B cell (primary cell): ENCODE measurements around the gene CAPN5. TPM values are rescaled to one million over a fixed set of nuclear protein-coding genes. Genes with fewer than 3 reads are reported as not detected.

Experiments
- ATAC-seq: fragments of 200-7000 bp; cut with Tn5 transposase; one replicate; pipeline ENCODE4 v1.10.0; 2021; ENCODE audit warnings: low read depth, mild to moderate bottlenecking, moderate number of reproducible peaks, moderate library complexity
- CTCF ChIA-PET: fragments of 350-600 bp; sonication (Branson Sonifier 250); formaldehyde crosslinking; loops from one replicate; lab custom pipeline; 2021; ENCODE audit warnings: antibody characterized with exemption, inconsistent platforms; lab: Charles Lee
- POLR2A ChIA-PET: fragments of 350-600 bp; sonication (Branson Sonifier 250); formaldehyde crosslinking; loops from one replicate; lab custom pipeline; 2021; ENCODE audit warnings: antibody characterized with exemption; lab: Charles Lee
- DNase-seq: peaks from one replicate; pipeline ENCODE4 v3.0.0; 2013
- H2AFZ ChIP-seq: 2 replicates; pipeline ENCODE4 v1.6.1; 2012; ENCODE audit warnings: mild to moderate bottlenecking, low read depth, low read length; ENCODE audit not compliant: insufficient read depth, poor library complexity, severe bottlenecking
- H3K27ac ChIP-seq, 2 donors: 1 replicate in 1 of 2; 2 replicates in 1 of 2; pipeline ENCODE4 v1.5.1; 2012 to 2013; ENCODE audit warnings: low read length in 2 of 2, mild to moderate bottlenecking in 2 of 2, moderate library complexity in 1 of 2
- H3K27me3 ChIP-seq, 4 experiments: fragments of 200-600 bp in 1 of 4; sonication (generic) in 1 of 4; replicated peaks in 1 of 4; 1 replicate in 2 of 4; 2 replicates in 2 of 4; pipeline versions ENCODE4 v1.6.1 to v1.7.0; 2013 to 2016; ENCODE audit warnings: low read length in 3 of 4, mild to moderate bottlenecking in 2 of 4, mixed read lengths in 1 of 4, moderate library complexity in 1 of 4; ENCODE audit not compliant: insufficient read depth in 4 of 4, control insufficient read depth in 3 of 4; ENCODE audit errors: control extremely low read depth in 1 of 4
- H3K36me3 ChIP-seq, 2 experiments: replicated peaks in 1 of 2; 1 replicate in 1 of 2; 2 replicates in 1 of 2; pipeline versions ENCODE4 v1.6.1 to v1.7.1; 2013; ENCODE audit warnings: low read length in 1 of 2; ENCODE audit not compliant: insufficient read depth in 2 of 2, control insufficient read depth in 1 of 2; ENCODE audit errors: control extremely low read depth in 1 of 2, extremely low read depth in 1 of 2
- H3K4me1 ChIP-seq, 2 donors: fragments of 200-600 bp in 1 of 2; sonication (generic) in 1 of 2; 1 replicate in 1 of 2; 2 replicates in 1 of 2; pipeline versions ENCODE4 v1.5.1 to v1.6.1; 2013 to 2017; ENCODE audit warnings: low read length in 2 of 2; ENCODE audit not compliant: control insufficient read depth in 2 of 2, insufficient read depth in 2 of 2
- H3K4me2 ChIP-seq: replicated peaks from 2 replicates; pipeline ENCODE3; 2012; ENCODE audit warnings: mild to moderate bottlenecking, low read depth, low read length; ENCODE audit not compliant: poor library complexity, severe bottlenecking
- H3K4me3 ChIP-seq, 5 experiments: fragments of 200-600 bp in 1 of 5; sonication (generic) in 1 of 5; 1 replicate in 3 of 5; 2 replicates in 2 of 5; pipeline versions ENCODE4 v1.5.1 to v1.7.0; 2011 to 2016; ENCODE audit warnings: low read length in 4 of 5, mild to moderate bottlenecking in 4 of 5, low read depth in 2 of 5, control low read depth in 1 of 5, moderate library complexity in 1 of 5; ENCODE audit not compliant: insufficient read depth in 1 of 5; ENCODE audit errors: control extremely low read depth in 1 of 5, extremely low read depth in 1 of 5
- H3K79me2 ChIP-seq: fragments of 200-600 bp; sonication (generic); one replicate; pipeline ENCODE4 v1.6.0; 2016; ENCODE audit warnings: low read length; ENCODE audit not compliant: control insufficient read depth, insufficient read depth
- H3K9ac ChIP-seq: fragments of 200-600 bp; sonication (generic); 2 replicates; pipeline ENCODE4 v1.6.1; 2017; ENCODE audit warnings: mild to moderate bottlenecking, low read length, moderate library complexity
- H3K9me3 ChIP-seq, 3 donors: one replicate each; pipeline versions ENCODE4 v1.6.1 to v1.7.1; 2013; ENCODE audit warnings: low read length in 2 of 3; ENCODE audit not compliant: control insufficient read depth in 2 of 3, insufficient read depth in 1 of 3; ENCODE audit errors: control extremely low read depth in 1 of 3
- H4K20me1 ChIP-seq: 2 replicates; pipeline ENCODE4 v1.6.0; 2012; ENCODE audit warnings: mild to moderate bottlenecking, low read length; ENCODE audit not compliant: insufficient read depth, control insufficient read depth, poor library complexity, severe bottlenecking
- H3K27ac Mint-ChIP-seq: one replicate; pipeline ENCODE4 v1.8.0; 2021; ENCODE audit warnings: mixed read lengths
- H3K27me3 Mint-ChIP-seq: one replicate; pipeline ENCODE4 v1.8.0; 2021; ENCODE audit warnings: mixed read lengths
- H3K4me1 Mint-ChIP-seq: one replicate; pipeline ENCODE4 v1.8.0; 2021; ENCODE audit warnings: mixed read lengths
- H3K4me3 Mint-ChIP-seq: one replicate; pipeline ENCODE4 v1.8.0; 2021; ENCODE audit warnings: mixed read lengths
- H3K9me3 Mint-ChIP-seq: one replicate; pipeline ENCODE4 v1.8.0; 2022; ENCODE audit warnings: mixed read lengths; ENCODE audit not compliant: insufficient read depth
- CTCF ChIP-seq: fragments of 200-600 bp; IDR thresholded peaks from one replicate; pipeline ENCODE4 v1.8.0; 2022; ENCODE audit warnings: antibody characterized with exemption, mild to moderate bottlenecking
- EZH2 ChIP-seq: IDR thresholded peaks from 2 replicates; pipeline ENCODE4 v1.6.1; 2012; ENCODE audit warnings: borderline replicate concordance, low read depth, mild to moderate bottlenecking, moderate library complexity, low read length; ENCODE audit not compliant: insufficient read depth, poor library complexity, severe bottlenecking
- WGBS: methylation state at CpG from one replicate; pipeline ENCODE4 v1.1.5; 2013; ENCODE audit warnings: missing lambda C conversion rate; ENCODE audit not compliant: insufficient coverage; 5-methylcytosine and 5-hydroxymethylcytosine counted together
- intact Hi-C: fragments of 100-400 bp; cut with micrococcal nuclease; formaldehyde crosslinking; loops from one replicate; pipeline ENCODE4 v1.10.0; 2022
- polyA plus RNA-seq: library from polyadenylated mRNA; depleted of rRNA; stranded (reverse); fragments of >200 nt; gene quantifications from 2 replicates; pipeline ENCODE4 v1.2.3, GENCODE V29; 2012
- total RNA-seq, 2 donors: library from RNA; stranded (reverse); fragments of 120-200 nt in 1 of 2; gene quantifications; 1 replicate in 1 of 2; 2 replicates in 1 of 2; pipeline versions ENCODE4 v1.2.3 to v1.2.4, GENCODE V29; 2013 to 2022

CAPN5 gene
- total and polyA plus RNA-seq, 2 donors (not counting 1 experiment from before 2014, with no cell fraction given) = 0.74 to 0.78 TPM

- Histone ChIP-seq H3K79me2 (no peaks in the 10 kb centered on the region), H3K27me3 (peaks cover 0 to 21% (median 4%) of the 10 kb centered on the region in 4 experiments), H3K4me3 (no peak overlapping the region), H3K36me3 (no peaks in the 10 kb centered on the region), H3K9ac (no peak overlapping the region), H3K27ac (no peak overlapping the region), H3K4me2 (no peak overlapping the region), H3K4me1 (peaks cover 0 to 4% of the 10 kb centered on the region in 2 donors), H4K20me1 (no peaks in the 10 kb centered on the region), H2AFZ (no peak overlapping the region), H3K9me3 (no peaks in the 10 kb centered on the region)
- H3K27me3 Mint-ChIP-seq = peaks cover 28% of the 10 kb centered on the region
- intact Hi-C loops = no loop called here
- ATAC-seq (no peak), DNase-seq (no peak)
- H3K9me3 Mint-ChIP-seq = no peaks in the 10 kb centered on the region
- no peak overlapping the region for H3K27ac Mint-ChIP-seq
- H3K4me1 Mint-ChIP-seq = peaks cover 6% of the 10 kb centered on the region
- H3K4me3 Mint-ChIP-seq = no peak overlapping the region
- 42% methylated on average over 2 of the region's 8 CpGs for WGBS
- CTCF ChIA-PET = interaction anchor here (0.7 to 1.5 kb wide), 2 partner anchors 10 to 13 kb away, joined by 3 read pairs; no protein-coding TSS in a partner anchor
- TF ChIP-seq EZH2 (no peak), CTCF (no peak)
- POLR2A ChIA-PET = no interaction called here
Measured at GRCh38 chr11:77140231-77140851, 73.6 kb downstream of the CAPN5 start.

- TF ChIP-seq EZH2 (no peak), CTCF (no peak)
- intact Hi-C loops = no loop called here
- H3K9me3 Mint-ChIP-seq = no peaks in the 10 kb centered on the region
- H3K79me2 ChIP-seq = no peaks in the 10 kb centered on the region
- peaks cover 6% of the 10 kb centered on the region for H3K4me1 Mint-ChIP-seq
- no peak overlapping the region for H3K27ac Mint-ChIP-seq
- H2AFZ ChIP-seq = no peak overlapping the region
- H3K27ac ChIP-seq = no peak overlapping the region
- H3K4me3 Mint-ChIP-seq = no peak overlapping the region
- no peak for DNase-seq
- no peaks in the 10 kb centered on the region for H3K36me3 ChIP-seq
- H3K9me3 ChIP-seq = no peaks in the 10 kb centered on the region
- H3K4me2 ChIP-seq = no peak overlapping the region
- POLR2A ChIA-PET = no interaction called here
- CTCF ChIA-PET = interaction anchor here (0.8 kb wide), 1 partner anchor 14 kb away, joined by 3 read pairs; no protein-coding TSS in a partner anchor
- peaks cover 28% of the 10 kb centered on the region for H3K27me3 Mint-ChIP-seq
- H3K4me3 ChIP-seq = no peak overlapping the region
- WGBS = no CpG with 5 or more reads among the region's 4 CpGs
- H3K4me1 ChIP-seq = peaks cover 0 to 4% of the 10 kb centered on the region in 2 donors
- no peak for ATAC-seq
- peaks cover 0 to 21% (median 4%) of the 10 kb centered on the region in 4 experiments for H3K27me3 ChIP-seq
- H3K9ac ChIP-seq = no peak overlapping the region
- H4K20me1 ChIP-seq = no peaks in the 10 kb centered on the region
Measured at GRCh38 chr11:77141034-77141433, 74.3 kb downstream of the CAPN5 start.
